ENCODE measurements around the gene TMPRSS13.

- TF ChIP-seq CTCF (conservative IDR thresholded peaks at IDR 0.05): no peak
- no peak for TF ChIP-seq EZH2 (IDR thresholded peaks at IDR 0.05; ENCODE audit: low read depth)
These were observed 41.6 kb downstream of the TMPRSS13 start for GRCh38 chr11:117887431-117888138.
